GM21717 (cell line): ENCODE data around the gene NOS3.

Experiments used
- ATAC-seq: cut with Tn5 transposase; IDR thresholded peaks from one replicate; pipeline ENCODE4 v1.9.1; 2021; ENCODE audit warnings: mild to moderate bottlenecking, moderate library complexity; ENCODE audit not compliant: unreplicated experiment

Gene NOS3

GRCh38 chr7:151053751-151054150, 62.9 kb downstream of the NOS3 start:
- ATAC-seq = no peak

DNA sequence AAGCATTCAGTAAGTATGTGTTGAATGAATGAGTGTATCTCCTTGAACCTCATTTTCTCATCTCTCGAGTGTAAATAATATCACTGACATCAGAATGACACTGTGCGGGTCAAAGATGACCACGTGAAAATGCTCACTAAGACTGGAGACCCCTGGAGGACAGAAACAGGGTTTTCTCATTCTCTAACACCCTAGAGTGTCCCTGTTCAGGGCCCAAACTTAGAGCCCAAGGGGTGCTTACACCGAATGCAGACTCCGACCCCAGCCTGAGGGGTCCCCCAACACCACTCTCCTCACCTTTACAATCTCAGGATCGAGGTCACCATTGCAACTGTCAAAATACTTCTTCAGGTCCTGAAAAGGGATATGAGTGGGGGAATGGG, 65.5 kb downstream of the NOS3 start:
- ATAC-seq = no peak

GRCh38 chr7:151056666-151057505, 66.1 kb downstream of the NOS3 start:
- no peak for ATAC-seq

- ATAC-seq = peak; percentile 13
Measured at GRCh38 chr7:151057506-151057988, 66.7 kb downstream of the NOS3 start, which contains the start of gene CDK5. TSS of gene CDK5 (minus strand) at chr7:151057897. CDS start at chr7:151057848, 49 bp downstream.

DNA sequence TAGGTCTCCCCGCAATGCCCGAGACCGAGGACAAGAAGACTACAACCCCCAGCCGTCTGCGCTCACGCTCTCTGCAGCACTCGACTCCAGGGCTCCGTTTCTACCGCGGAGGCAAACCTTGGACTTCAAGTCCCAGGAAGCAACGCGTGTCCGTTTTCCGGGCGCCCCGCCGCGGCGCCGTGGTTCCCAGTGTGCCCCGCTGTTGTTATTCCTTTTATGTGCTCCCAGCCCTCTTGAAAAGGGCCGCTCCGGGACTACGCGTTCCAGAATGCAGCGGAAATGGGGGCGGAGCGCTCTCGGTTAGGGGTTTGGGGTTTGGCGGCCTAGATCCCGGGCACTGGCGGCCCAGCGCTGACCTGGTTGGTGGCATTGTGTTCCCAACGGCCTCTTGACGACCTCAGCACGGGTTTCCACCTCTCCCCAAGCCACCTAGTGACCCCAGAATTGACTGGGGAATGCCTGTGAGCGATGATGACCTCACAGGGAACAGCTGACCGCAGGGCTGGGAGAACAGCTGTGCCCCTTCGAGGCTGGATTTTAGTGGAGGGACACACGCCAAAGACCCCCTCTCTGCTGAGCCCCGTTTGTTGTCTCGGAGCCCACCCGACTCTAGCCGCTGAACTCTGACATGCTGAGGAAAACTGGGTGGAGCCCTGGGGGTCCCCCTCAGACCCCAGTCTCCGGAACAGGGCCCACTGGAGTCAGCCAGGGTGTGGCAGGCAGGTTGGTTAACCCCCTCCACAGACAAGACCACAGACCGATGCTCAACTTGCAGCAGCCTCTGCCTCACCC, 67.4 kb downstream of the NOS3 start:
- peak; percentile 87 for ATAC-seq

DNA sequence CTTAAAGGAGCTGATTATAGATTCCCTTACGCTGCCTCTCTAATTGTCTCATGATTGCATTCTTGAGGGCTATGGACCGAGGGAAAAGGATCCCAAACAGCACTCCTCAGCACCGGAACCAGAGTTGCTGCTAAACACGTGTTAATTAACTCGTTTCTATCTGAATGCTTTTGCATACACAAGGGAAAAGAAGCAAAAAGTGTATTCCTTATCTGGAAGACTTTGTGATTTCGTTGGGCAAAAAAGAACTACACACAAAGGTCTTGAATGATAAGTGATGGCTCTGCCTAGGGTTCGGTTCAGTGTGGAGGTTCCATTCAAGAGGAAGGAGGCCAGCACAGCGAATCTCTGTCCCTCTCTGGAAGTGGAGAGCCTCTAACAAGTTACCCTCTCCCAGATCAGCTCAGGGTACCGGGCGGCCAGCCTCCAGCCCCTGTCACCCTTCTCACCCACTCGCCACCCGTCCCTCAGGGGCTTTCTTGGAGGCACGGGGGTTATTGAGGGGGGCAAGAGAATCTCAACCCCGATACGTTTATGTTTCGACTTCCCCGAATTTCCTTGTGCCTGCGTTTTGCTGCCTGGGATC, 68.1 kb downstream of the NOS3 start:
- no peak for ATAC-seq

GRCh38 chr7:151059367-151060112, 68.7 kb downstream of the NOS3 start, which contains the start of gene SLC4A2:
TSS of gene SLC4A2 (plus strand) at chr7:151059589. CDS start at chr7:151061988, 2,399 bp downstream.
- ATAC-seq = peak; percentile 30

DNA sequence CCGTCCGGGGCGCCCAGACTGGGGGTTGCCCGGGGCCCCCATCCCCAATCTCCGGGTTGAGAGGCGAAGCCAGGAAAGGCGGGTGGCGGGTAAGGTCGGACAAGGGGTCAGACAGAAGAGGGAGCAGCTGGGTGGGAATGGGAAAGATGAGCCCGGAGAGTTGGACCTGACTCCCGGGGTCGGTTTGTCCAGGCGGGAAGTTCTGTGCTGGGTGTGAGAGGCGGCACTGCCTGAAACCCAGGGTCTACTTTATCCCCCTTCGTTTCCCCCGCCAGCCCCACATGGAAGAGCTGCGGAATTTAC, 69.2 kb downstream of the NOS3 start:
- no peak for ATAC-seq

DNA sequence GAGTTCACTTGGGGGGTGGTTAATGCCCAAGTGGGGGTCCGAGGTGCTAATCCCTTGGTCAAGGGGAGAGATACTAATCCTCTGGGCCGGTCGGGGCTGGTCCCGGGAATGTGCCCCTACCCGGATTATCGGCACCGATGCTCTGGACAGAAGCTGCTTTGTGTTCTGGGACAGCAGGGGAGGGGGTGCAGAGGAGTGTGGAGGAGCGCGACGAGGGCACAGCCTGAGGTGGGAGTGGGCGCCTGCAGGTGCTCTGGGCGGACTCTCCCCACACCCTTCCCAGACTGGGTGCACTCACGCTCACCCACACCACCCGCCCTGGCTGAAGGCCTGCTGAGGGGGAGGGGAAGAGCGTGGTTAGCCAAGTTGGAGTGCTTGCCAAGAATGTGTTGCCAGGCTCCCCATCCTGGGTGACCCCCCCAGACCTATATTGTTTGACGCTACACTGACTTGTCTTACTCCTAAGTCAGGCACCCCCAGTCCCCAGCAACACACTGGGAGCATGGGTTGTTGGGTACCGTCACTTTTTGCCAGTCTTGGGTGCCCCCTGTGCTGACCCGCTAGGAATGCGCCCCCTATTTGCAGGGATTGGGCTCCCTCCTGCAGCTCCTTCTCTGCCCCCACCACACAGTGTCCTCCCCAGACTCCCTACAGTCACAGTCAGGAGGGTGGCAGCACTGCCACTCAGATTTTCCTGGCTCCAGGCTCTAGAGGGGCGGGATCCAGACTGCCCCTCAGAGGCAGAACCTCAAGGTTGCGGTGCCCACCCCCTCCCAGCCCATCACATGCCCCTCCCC, 69.8 kb downstream of the NOS3 start:
- ATAC-seq = no peak

DNA sequence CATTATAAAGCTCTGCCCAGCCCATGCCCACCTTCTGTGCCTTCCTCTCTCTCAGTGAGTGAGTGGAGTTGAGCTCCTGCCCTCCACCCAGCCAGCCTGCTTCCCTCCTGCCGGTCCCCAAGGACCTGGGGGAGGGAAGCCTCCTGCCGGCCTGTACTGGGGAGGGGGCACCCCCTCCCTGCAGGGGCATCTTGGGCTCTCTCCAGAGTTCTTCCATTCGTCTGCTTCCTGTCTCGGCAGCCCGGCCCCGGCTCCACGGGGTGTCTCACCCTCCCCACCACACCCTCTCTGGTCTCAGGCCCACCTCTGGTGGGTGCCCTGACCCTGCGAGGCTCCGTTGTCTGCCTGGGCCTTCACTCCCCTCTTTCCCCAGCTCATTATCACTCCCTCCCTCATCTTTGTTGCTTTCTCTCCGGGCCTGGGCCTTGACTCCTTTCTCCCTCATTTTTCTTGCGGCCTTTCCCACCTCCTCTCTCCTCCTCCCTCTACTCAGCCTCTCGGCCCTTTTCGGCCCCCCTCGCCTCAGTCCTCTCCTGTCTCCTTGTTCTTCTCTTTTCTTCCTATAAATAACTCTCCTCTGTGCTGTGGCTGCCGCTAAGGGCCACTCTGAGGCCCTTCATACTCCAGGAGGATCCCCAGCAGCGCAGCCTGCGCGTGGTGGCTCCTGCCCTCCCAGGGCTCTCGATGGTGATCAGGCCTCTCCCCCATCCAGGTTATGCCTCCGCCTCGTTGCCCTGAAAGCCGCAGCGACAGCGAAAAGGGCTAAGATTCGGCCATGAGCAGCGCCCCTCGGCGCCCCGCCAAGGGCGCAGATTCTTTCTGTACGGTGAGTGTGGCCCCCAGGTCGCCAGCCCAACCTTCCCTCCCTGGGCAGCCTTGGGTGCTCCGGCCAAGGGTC, 70.6 kb downstream of the NOS3 start:
- no peak for ATAC-seq

- no peak for ATAC-seq
Measured at GRCh38 chr7:151062111-151062398, 71.2 kb downstream of the NOS3 start.

DNA sequence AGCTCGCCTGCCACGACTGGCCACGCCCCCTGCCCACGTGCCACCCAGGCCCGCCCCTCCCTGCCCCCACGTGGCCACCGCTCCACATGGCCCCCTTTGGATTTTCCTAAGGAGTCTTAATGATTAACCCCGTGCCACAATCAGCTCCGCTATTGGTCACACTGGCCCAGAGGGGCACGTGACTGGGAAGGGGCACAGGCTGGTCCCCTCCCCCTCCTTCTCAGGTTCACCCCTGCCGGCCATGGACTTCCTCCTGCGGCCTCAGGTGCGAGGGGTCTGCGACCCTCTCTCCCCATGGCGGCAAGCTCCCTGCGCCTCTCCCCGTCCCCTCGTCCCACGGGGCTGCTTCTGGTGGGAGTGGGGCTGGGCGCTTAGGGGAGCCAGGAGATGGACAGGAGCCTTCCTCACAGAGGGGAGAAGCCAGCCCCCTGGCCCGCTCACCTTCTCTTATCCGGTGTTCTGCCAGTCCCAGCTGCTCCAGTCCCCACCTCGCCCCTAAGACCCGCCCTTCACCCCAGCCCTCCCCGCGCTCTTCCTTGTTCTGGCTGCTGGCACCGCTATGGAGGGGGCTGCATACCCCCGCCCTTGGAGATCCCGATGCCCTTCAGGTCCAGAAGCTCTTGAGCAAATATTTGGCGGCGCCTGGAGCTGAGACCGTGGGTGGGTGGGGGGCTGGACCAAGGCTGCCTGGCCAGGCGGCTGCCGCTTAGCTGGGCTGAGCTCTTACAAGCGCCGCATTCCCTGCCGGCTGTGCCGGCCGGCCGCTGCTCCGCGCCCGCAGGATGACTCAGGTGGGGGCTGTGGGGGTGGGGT, 71.8 kb downstream of the NOS3 start:
- ATAC-seq = no peak

GRCh38 chr7:151063212-151063561, 72.4 kb downstream of the NOS3 start:
- no peak for ATAC-seq
